ENCODE data around the gene C17orf114.
"Not testable (repeated sequence)": the region's sequence is repeated elsewhere in the genome, so short reads cannot be mapped to it uniquely, and the experiment has no call there.

Gene C17orf114

GRCh38 chr17:4833178-4833940 is 31.2 kb upstream of the C17orf114 start, which contains the start of gene MINK1:
Gene MINK1, plus strand, starts transcription at chr17:4833340. Its CDS starts 244 bp downstream, at chr17:4833584.
- Histone ChIP-seq H3K9me3 (ENCODE audit: control insufficient read depth, low read length) (no peaks in the 10 kb centered on the region), H3K4me1 (ENCODE audit: control insufficient read depth in 1 of 2, insufficient read depth in 2 of 2, low read length in 2 of 2) (no peaks in the 10 kb centered on the region), H3K27ac (ENCODE audit: low read depth in 1 of 2, low read length in 2 of 2) (peak within 1 kb of the TSS in 1 of 2 donors; percentile 22), H3K4me3 (ENCODE audit: low read length in 2 of 2) (peak within 1 kb of the TSS; percentile 69 to 87), H3K36me3 (ENCODE audit: control insufficient read depth in 1 of 2, insufficient read depth in 2 of 2, low read length in 1 of 2) (no peaks in the 10 kb centered on the region), H3K27me3 (ENCODE audit: control insufficient read depth in 1 of 2, insufficient read depth in 2 of 2, low read length in 1 of 2) (no peaks in the 10 kb centered on the region)
- DNase-seq (peak; percentile 93 to 95), ATAC-seq (ENCODE audit: low FRiP score) (peak; percentile 99)
- WGBS, 2 donors: 1% methylated on average over 50 to 91 of the region's 91 CpGs
- intact Hi-C loops (cut with DNase I): no loop called here

GRCh38 chr17:4832829-4833177 is 30.7 kb upstream of the C17orf114 start:
- H3K27ac ChIP-seq (ENCODE audit: low read depth in 1 of 2, low read length in 2 of 2); H3K27me3 ChIP-seq (ENCODE audit: control insufficient read depth in 1 of 2, insufficient read depth in 2 of 2, low read length in 1 of 2); H3K36me3 ChIP-seq (ENCODE audit: control insufficient read depth in 1 of 2, insufficient read depth in 2 of 2, low read length in 1 of 2); H3K4me1 ChIP-seq (ENCODE audit: control insufficient read depth in 1 of 2, insufficient read depth in 2 of 2, low read length in 2 of 2); DNase-seq; intact Hi-C loops (cut with DNase I); ATAC-seq (ENCODE audit: low FRiP score); H3K9me3 ChIP-seq (ENCODE audit: control insufficient read depth, low read length): not testable (repeated sequence)
- 1 to 10% methylated on average over 9 to 11 of the region's 17 CpGs for WGBS, 2 donors
- peak overlapping the region in 1 of 2 donors; percentile 51 for H3K4me3 ChIP-seq (ENCODE audit: low read length in 2 of 2)

- Histone ChIP-seq H3K27me3 (ENCODE audit: control insufficient read depth in 1 of 2, insufficient read depth in 2 of 2, low read length in 1 of 2) (no peaks in the 10 kb centered on the region), H3K4me3 (ENCODE audit: low read length in 2 of 2) (no peak overlapping the region), H3K9me3 (ENCODE audit: control insufficient read depth, low read length) (no peaks in the 10 kb centered on the region), H3K36me3 (ENCODE audit: control insufficient read depth in 1 of 2, insufficient read depth in 2 of 2, low read length in 1 of 2) (peaks cover 0 to 3% of the 10 kb centered on the region in 2 donors), H3K27ac (ENCODE audit: low read depth in 1 of 2, low read length in 2 of 2) (no peak overlapping the region), H3K4me1 (ENCODE audit: control insufficient read depth in 1 of 2, insufficient read depth in 2 of 2, low read length in 2 of 2) (no peaks in the 10 kb centered on the region)
- intact Hi-C loops (cut with DNase I): no loop called here
- WGBS, 2 donors: 74 to 78% methylated on average over 8 of the region's 8 CpGs
- DNase-seq: no peak
- no peak for ATAC-seq (ENCODE audit: low FRiP score)
Observed at GRCh38 chr17:4827399-4827798, 25.3 kb upstream of the C17orf114 start.

- no peak for ATAC-seq (ENCODE audit: low FRiP score)
- WGBS, 2 donors: 75 to 77% methylated on average over 12 of the region's 12 CpGs
Observed at GRCh38 chr17:4823373-4824089, 21.4 kb upstream of the C17orf114 start.

GRCh38 chr17:4822835-4823234 is 20.7 kb upstream of the C17orf114 start:
- H3K4me3 ChIP-seq (ENCODE audit: low read length in 2 of 2): no peak overlapping the region
- intact Hi-C loops (cut with DNase I): no loop called here
- H3K27me3 ChIP-seq (ENCODE audit: control insufficient read depth in 1 of 2, insufficient read depth in 2 of 2, low read length in 1 of 2): no peaks in the 10 kb centered on the region
- no peak overlapping the region for H3K27ac ChIP-seq (ENCODE audit: low read depth in 1 of 2, low read length in 2 of 2)
- WGBS, 2 donors: 56 to 69% methylated on average over 3 of the region's 3 CpGs
- H3K36me3 ChIP-seq (ENCODE audit: control insufficient read depth in 1 of 2, insufficient read depth in 2 of 2, low read length in 1 of 2): peaks cover 0 to 3% of the 10 kb centered on the region in 2 donors
- no peak for DNase-seq
- ATAC-seq (ENCODE audit: low FRiP score): no peak
- H3K9me3 ChIP-seq (ENCODE audit: control insufficient read depth, low read length): no peaks in the 10 kb centered on the region
- no peaks in the 10 kb centered on the region for H3K4me1 ChIP-seq (ENCODE audit: control insufficient read depth in 1 of 2, insufficient read depth in 2 of 2, low read length in 2 of 2)

More at GRCh38 chr17:4823373-4824089, 21.4 kb upstream of the C17orf114 start:
- Histone ChIP-seq H3K4me1 (ENCODE audit: control insufficient read depth in 1 of 2, insufficient read depth in 2 of 2, low read length in 2 of 2) (no peaks in the 10 kb centered on the region), H3K9me3 (ENCODE audit: control insufficient read depth, low read length) (no peaks in the 10 kb centered on the region), H3K27me3 (ENCODE audit: control insufficient read depth in 1 of 2, insufficient read depth in 2 of 2, low read length in 1 of 2) (no peaks in the 10 kb centered on the region), H3K27ac (ENCODE audit: low read depth in 1 of 2, low read length in 2 of 2) (no peak overlapping the region), H3K4me3 (ENCODE audit: low read length in 2 of 2) (no peak overlapping the region), H3K36me3 (ENCODE audit: control insufficient read depth in 1 of 2, insufficient read depth in 2 of 2, low read length in 1 of 2) (peaks cover 0 to 3% of the 10 kb centered on the region in 2 donors)
- intact Hi-C loops (cut with DNase I): no loop called here
- no peak for DNase-seq

- peaks cover 0 to 3% of the 10 kb centered on the region in 2 donors for H3K36me3 ChIP-seq (ENCODE audit: control insufficient read depth in 1 of 2, insufficient read depth in 2 of 2, low read length in 1 of 2)
- ATAC-seq (ENCODE audit: low FRiP score) (no peak), DNase-seq (no peak)
- H3K4me1 ChIP-seq (ENCODE audit: control insufficient read depth in 1 of 2, insufficient read depth in 2 of 2, low read length in 2 of 2): no peaks in the 10 kb centered on the region
- H3K4me3 ChIP-seq (ENCODE audit: low read length in 2 of 2): no peak overlapping the region
- H3K9me3 ChIP-seq (ENCODE audit: control insufficient read depth, low read length): no peaks in the 10 kb centered on the region
- intact Hi-C loops (cut with DNase I): no loop called here
- H3K27me3 ChIP-seq (ENCODE audit: control insufficient read depth in 1 of 2, insufficient read depth in 2 of 2, low read length in 1 of 2): no peaks in the 10 kb centered on the region
- WGBS, 2 donors: 71 to 78% methylated on average over 12 of the region's 12 CpGs
- H3K27ac ChIP-seq (ENCODE audit: low read depth in 1 of 2, low read length in 2 of 2): no peak overlapping the region
Observed at GRCh38 chr17:4818276-4818675, 16.1 kb upstream of the C17orf114 start.

- no peaks in the 10 kb centered on the region for H3K36me3 ChIP-seq (ENCODE audit: control insufficient read depth in 1 of 2, insufficient read depth in 2 of 2, low read length in 1 of 2)
Observed at GRCh38 chr17:4816826-4817225, 14.7 kb upstream of the C17orf114 start.

GRCh38 chr17:4815043-4815675 is 13.0 kb upstream of the C17orf114 start:
- Histone ChIP-seq H3K9me3 (ENCODE audit: control insufficient read depth, low read length) (no peaks in the 10 kb centered on the region), H3K4me1 (ENCODE audit: control insufficient read depth in 1 of 2, insufficient read depth in 2 of 2, low read length in 2 of 2) (no peaks in the 10 kb centered on the region), H3K27me3 (ENCODE audit: control insufficient read depth in 1 of 2, insufficient read depth in 2 of 2, low read length in 1 of 2) (no peaks in the 10 kb centered on the region), H3K36me3 (ENCODE audit: control insufficient read depth in 1 of 2, insufficient read depth in 2 of 2, low read length in 1 of 2) (no peaks in the 10 kb centered on the region), H3K4me3 (ENCODE audit: low read length in 2 of 2) (no peak overlapping the region), H3K27ac (ENCODE audit: low read depth in 1 of 2, low read length in 2 of 2) (no peak overlapping the region)
- WGBS, 2 donors: 78 to 83% methylated on average over 7 of the region's 7 CpGs
- ATAC-seq (ENCODE audit: low FRiP score) (no peak), DNase-seq (no peak)
- intact Hi-C loops (cut with DNase I): no loop called here

More at GRCh38 chr17:4816826-4817225, 14.7 kb upstream of the C17orf114 start:
- Histone ChIP-seq H3K4me3 (ENCODE audit: low read length in 2 of 2) (no peak overlapping the region), H3K27me3 (ENCODE audit: control insufficient read depth in 1 of 2, insufficient read depth in 2 of 2, low read length in 1 of 2) (no peaks in the 10 kb centered on the region), H3K9me3 (ENCODE audit: control insufficient read depth, low read length) (no peaks in the 10 kb centered on the region), H3K27ac (ENCODE audit: low read depth in 1 of 2, low read length in 2 of 2) (no peak overlapping the region), H3K4me1 (ENCODE audit: control insufficient read depth in 1 of 2, insufficient read depth in 2 of 2, low read length in 2 of 2) (no peaks in the 10 kb centered on the region)
- intact Hi-C loops (cut with DNase I): no loop called here
- ATAC-seq (ENCODE audit: low FRiP score): no peak
- DNase-seq: no peak
- WGBS, 2 donors: 91 to 93% methylated on average over 13 of the region's 13 CpGs
